HCT116 (cell line): ENCODE data around the gene SDK1. TPM values are rescaled to one million over a fixed set of nuclear protein-coding genes. Genes with fewer than 3 reads are reported as not detected.

Source experiments
- ATAC-seq: fragments of 200-7000 bp; cut with Tn5 transposase; 2 replicates; pipeline ENCODE4 v1.9.1; 2020; ENCODE audit warnings: mild to moderate bottlenecking, moderate library complexity
- BruUV-seq: library from RNA; stranded (reverse); fragments of 400-500 nt; replicated peaks from 2 replicates; lab custom pipeline; 2021; lab: Mats Ljungman, UMichigan
- CTCF ChIA-PET: fragments of 300-600 bp; sonication (Branson Sonifier 250); formaldehyde crosslinking; loops from one replicate; lab custom pipeline; 2021; ENCODE audit warnings: antibody characterized with exemption; lab: Charles Lee
- POLR2A ChIA-PET: fragments of 300-600, 350-600 bp; sonication (Branson Sonifier 250); formaldehyde crosslinking; loops from one replicate; lab custom pipeline; 2021; ENCODE audit warnings: antibody characterized with exemption; lab: Charles Lee
- RAD21 ChIA-PET, 2 experiments: fragments of 300-600 bp; sonication (Branson Sonifier 250); formaldehyde crosslinking; loops; one replicate each; lab custom pipeline; 2023; ENCODE audit warnings: low total read pairs in 2 of 2; ENCODE audit not compliant: uncharacterized antibody in 2 of 2, unreplicated experiment in 2 of 2, low non-redundant PET in 1 of 2; lab: Charles Lee
- DNase-seq: peaks from one replicate; pipeline ENCODE4 v3.0.0-alpha.2; 2010; ENCODE audit warnings: low read depth, low spot score
- H2AFZ ChIP-seq: fragments of 200-600 bp; shearing (Covaris generic), sonication (generic); 2 replicates; pipeline ENCODE4 v1.6.1; 2017; ENCODE audit warnings: low read depth, mixed run types, mixed read lengths, antibody characterized with exemption, low read length; ENCODE audit not compliant: poor library complexity, severe bottlenecking
- H3K27ac ChIP-seq: 2 replicates; pipeline ENCODE4 v1.5.1; 2012; ENCODE audit warnings: low read depth, low read length
- H3K27me3 ChIP-seq: fragments of 200-600 bp; sonication (generic); 2 replicates; pipeline ENCODE4 v1.6.1; 2016; ENCODE audit warnings: mixed run types, low read length, mixed read lengths; ENCODE audit not compliant: insufficient read depth
- H3K36me3 ChIP-seq, 2 experiments: fragments of 200-500 bp in 1 of 2; fragments of 200-600 bp in 1 of 2; sonication (Bioruptor generic) in 1 of 2; sonication (generic) in 1 of 2; 2 replicates each; pipeline versions ENCODE4 v1.5.1 to v1.6.1; 2014 to 2016; ENCODE audit warnings: low read length in 2 of 2, inconsistent platforms in 1 of 2, mixed read lengths in 1 of 2, mixed run types in 1 of 2; ENCODE audit not compliant: insufficient read depth in 2 of 2, control insufficient read depth in 1 of 2
- H3K4me1 ChIP-seq, 2 experiments: fragments of 200-600 bp in 1 of 2; sonication (generic) in 1 of 2; 2 replicates each; pipeline versions ENCODE4 v1.5.1 to v1.6.1; 2012 to 2017; ENCODE audit warnings: low read length in 2 of 2, inconsistent platforms in 1 of 2, mild to moderate bottlenecking in 1 of 2, mixed read lengths in 1 of 2, mixed run types in 1 of 2, moderate library complexity in 1 of 2; ENCODE audit not compliant: insufficient read depth in 2 of 2, control insufficient read depth in 1 of 2
- H3K4me2 ChIP-seq: fragments of 200-600 bp; sonication (generic); 2 replicates; pipeline ENCODE4 v1.6.1; 2017; ENCODE audit warnings: mixed run types, low read length, mixed read lengths
- H3K4me3 ChIP-seq, 2 experiments: fragments of 200-600 bp in 1 of 2; sonication (generic) in 1 of 2; replicated peaks in 1 of 2; 2 replicates each; pipeline ENCODE4 v1.5.1; 2011 to 2016; ENCODE audit warnings: low read length in 2 of 2, control low read depth in 1 of 2, low read depth in 1 of 2, mild to moderate bottlenecking in 1 of 2, mixed read lengths in 1 of 2, mixed run types in 1 of 2
- H3K79me2 ChIP-seq: fragments of 200-600 bp; sonication (generic); 2 replicates; pipeline ENCODE4 v1.6.1; 2017; ENCODE audit warnings: mild to moderate bottlenecking, mixed run types, low read length, moderate library complexity, mixed read lengths; ENCODE audit not compliant: insufficient read depth
- H3K9ac ChIP-seq: fragments of 200-600 bp; sonication (generic); 2 replicates; pipeline ENCODE4 v1.6.1; 2016; ENCODE audit warnings: low read length, mixed read lengths
- H3K9me2 ChIP-seq: fragments of 200-600 bp; sonication (generic), shearing (Covaris generic); 2 replicates; pipeline ENCODE4 v1.6.1; 2017; ENCODE audit warnings: mixed run types, mild to moderate bottlenecking, moderate library complexity; ENCODE audit not compliant: insufficient read depth
- H3K9me3 ChIP-seq, 2 experiments: fragments of 200-500 bp in 1 of 2; fragments of 200-600 bp in 1 of 2; sonication (Bioruptor generic) in 1 of 2; sonication (generic) in 1 of 2; 2 replicates each; pipeline ENCODE4 v1.6.1; 2014 to 2017; ENCODE audit warnings: low read length in 2 of 2, mixed read lengths in 2 of 2, inconsistent platforms in 1 of 2, low read depth in 1 of 2, mild to moderate bottlenecking in 1 of 2, mixed run types in 1 of 2, moderate library complexity in 1 of 2; ENCODE audit not compliant: control insufficient read depth in 1 of 2, insufficient read depth in 1 of 2
- H4K20me1 ChIP-seq: fragments of 200-600 bp; sonication (generic), shearing (Covaris generic); 2 replicates; pipeline ENCODE4 v1.6.1; 2017; ENCODE audit warnings: mixed run types, mild to moderate bottlenecking, moderate library complexity; ENCODE audit not compliant: insufficient read depth
- CEBPB ChIP-seq: IDR thresholded peaks from 2 replicates; pipeline ENCODE4 v1.6.1; 2012; ENCODE audit warnings: low read depth
- EGR1 ChIP-seq: IDR thresholded peaks from 2 replicates; pipeline ENCODE4 v1.6.1; 2012; ENCODE audit warnings: low read depth
- ELF1 ChIP-seq: IDR thresholded peaks from 2 replicates; pipeline ENCODE4 v1.6.1; 2012; ENCODE audit warnings: low read depth, borderline replicate concordance
- EZH2phosphoT487 ChIP-seq: fragments of 200-600 bp; IDR thresholded peaks from 2 replicates; pipeline ENCODE4 v1.6.1; 2018; ENCODE audit warnings: antibody characterized with exemption, borderline replicate concordance
- FOSL1 ChIP-seq: IDR thresholded peaks from 2 replicates; pipeline ENCODE4 v1.6.1; 2012; ENCODE audit warnings: low read depth
- JUND ChIP-seq: IDR thresholded peaks from 2 replicates; pipeline ENCODE4 v1.6.1; 2012
- POLR2AphosphoS5 ChIP-seq: IDR thresholded peaks from 2 replicates; pipeline ENCODE4 v1.6.1; 2011; ENCODE audit warnings: mild to moderate bottlenecking, low read depth, low read length, moderate library complexity
- SP1 ChIP-seq: IDR thresholded peaks from 2 replicates; pipeline ENCODE4 v1.6.1; 2012; ENCODE audit warnings: low read depth
- SRF ChIP-seq: IDR thresholded peaks from 2 replicates; pipeline ENCODE4 v1.6.1; 2012; ENCODE audit warnings: low read depth
- TCF7L2 ChIP-seq: IDR thresholded peaks from 2 replicates; pipeline ENCODE4 v1.7.0; 2011; ENCODE audit warnings: borderline replicate concordance, inconsistent platforms; ENCODE audit not compliant: insufficient read depth, insufficient read length; ENCODE audit errors: extremely low read depth
- YY1 ChIP-seq: IDR thresholded peaks from 2 replicates; pipeline ENCODE4 v1.6.1; 2011; ENCODE audit warnings: low read length, low read depth, moderate library complexity, mild to moderate bottlenecking; ENCODE audit not compliant: insufficient replicate concordance; ENCODE audit errors: extremely low read depth
- intact Hi-C: fragments of 100-400 bp; cut with micrococcal nuclease; formaldehyde crosslinking; loops from 2 replicates; pipeline ENCODE4 v1.10.0; 2022
- total RNA-seq: library from RNA; stranded (reverse); gene quantifications from one replicate; pipeline ENCODE4 v1.2.1, GENCODE V29; 2021; ENCODE audit not compliant: unreplicated experiment
- TF ChIP-seq, protein P1 (sequence below), 3 experiments: fragments of 200-600 bp in 1 of 3; sonication (generic) in 1 of 3; IDR thresholded peaks in 2 of 3; conservative IDR thresholded peaks in 1 of 3; 2 replicates each; pipeline ENCODE4 v1.5.1; 2012 to 2017; ENCODE audit warnings: low read depth in 2 of 3, low read length in 2 of 3, antibody characterized with exemption in 1 of 3, borderline replicate concordance in 1 of 3, control low read depth in 1 of 3, mild to moderate bottlenecking in 1 of 3, mixed read lengths in 1 of 3, mixed run types in 1 of 3, moderate library complexity in 1 of 3; ENCODE audit not compliant: insufficient read depth in 1 of 3
- TF ChIP-seq, protein P2 (sequence below): IDR thresholded peaks from 2 replicates; pipeline ENCODE4 v1.6.1; 2012
- TF ChIP-seq, protein P3 (sequence below): IDR thresholded peaks from 2 replicates; pipeline ENCODE4 v1.6.1; 2011; ENCODE audit warnings: mild to moderate bottlenecking, low read length, moderate library complexity; ENCODE audit not compliant: insufficient replicate concordance; ENCODE audit errors: extremely low read depth

Gene SDK1
- total RNA-seq, 1 experiment from 2014 or later = 0.05 TPM

DNA sequence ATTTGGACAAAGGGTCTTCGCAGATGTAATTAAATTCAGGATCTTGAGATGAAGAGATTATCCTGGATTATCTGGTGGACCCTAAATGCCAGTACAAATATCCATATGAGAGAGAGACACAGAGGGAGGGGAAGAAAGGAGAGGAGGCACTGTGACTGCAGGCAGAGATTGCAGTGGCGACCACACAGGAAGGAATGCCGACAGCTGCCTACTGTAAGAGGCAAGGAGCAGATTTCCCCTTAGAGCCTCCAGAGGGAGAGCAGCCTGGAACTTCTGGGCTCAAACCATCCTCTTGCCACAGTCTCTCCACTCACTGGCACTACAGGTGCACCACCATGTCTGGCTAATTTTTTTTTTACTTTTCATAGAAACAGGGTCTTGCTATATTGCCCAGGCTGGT is 152.3 kb downstream of the SDK1 start (continued):
- TF ChIP-seq, protein P1, sequence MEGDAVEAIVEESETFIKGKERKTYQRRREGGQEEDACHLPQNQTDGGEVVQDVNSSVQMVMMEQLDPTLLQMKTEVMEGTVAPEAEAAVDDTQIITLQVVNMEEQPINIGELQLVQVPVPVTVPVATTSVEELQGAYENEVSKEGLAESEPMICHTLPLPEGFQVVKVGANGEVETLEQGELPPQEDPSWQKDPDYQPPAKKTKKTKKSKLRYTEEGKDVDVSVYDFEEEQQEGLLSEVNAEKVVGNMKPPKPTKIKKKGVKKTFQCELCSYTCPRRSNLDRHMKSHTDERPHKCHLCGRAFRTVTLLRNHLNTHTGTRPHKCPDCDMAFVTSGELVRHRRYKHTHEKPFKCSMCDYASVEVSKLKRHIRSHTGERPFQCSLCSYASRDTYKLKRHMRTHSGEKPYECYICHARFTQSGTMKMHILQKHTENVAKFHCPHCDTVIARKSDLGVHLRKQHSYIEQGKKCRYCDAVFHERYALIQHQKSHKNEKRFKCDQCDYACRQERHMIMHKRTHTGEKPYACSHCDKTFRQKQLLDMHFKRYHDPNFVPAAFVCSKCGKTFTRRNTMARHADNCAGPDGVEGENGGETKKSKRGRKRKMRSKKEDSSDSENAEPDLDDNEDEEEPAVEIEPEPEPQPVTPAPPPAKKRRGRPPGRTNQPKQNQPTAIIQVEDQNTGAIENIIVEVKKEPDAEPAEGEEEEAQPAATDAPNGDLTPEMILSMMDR (IDR thresholded peaks at IDR 0.05 in 2 of 3, conservative IDR thresholded peaks at IDR 0.05 in 1 of 3; ENCODE audit: borderline replicate concordance in 1 of 3, insufficient read depth in 1 of 3, low read depth in 2 of 3, low read length in 2 of 3) = no peak
- TF ChIP-seq JUND = no peak
- TF ChIP-seq FOSL1 = no peak
- no peak for TF ChIP-seq YY1
- TF ChIP-seq EGR1 = no peak

DNA sequence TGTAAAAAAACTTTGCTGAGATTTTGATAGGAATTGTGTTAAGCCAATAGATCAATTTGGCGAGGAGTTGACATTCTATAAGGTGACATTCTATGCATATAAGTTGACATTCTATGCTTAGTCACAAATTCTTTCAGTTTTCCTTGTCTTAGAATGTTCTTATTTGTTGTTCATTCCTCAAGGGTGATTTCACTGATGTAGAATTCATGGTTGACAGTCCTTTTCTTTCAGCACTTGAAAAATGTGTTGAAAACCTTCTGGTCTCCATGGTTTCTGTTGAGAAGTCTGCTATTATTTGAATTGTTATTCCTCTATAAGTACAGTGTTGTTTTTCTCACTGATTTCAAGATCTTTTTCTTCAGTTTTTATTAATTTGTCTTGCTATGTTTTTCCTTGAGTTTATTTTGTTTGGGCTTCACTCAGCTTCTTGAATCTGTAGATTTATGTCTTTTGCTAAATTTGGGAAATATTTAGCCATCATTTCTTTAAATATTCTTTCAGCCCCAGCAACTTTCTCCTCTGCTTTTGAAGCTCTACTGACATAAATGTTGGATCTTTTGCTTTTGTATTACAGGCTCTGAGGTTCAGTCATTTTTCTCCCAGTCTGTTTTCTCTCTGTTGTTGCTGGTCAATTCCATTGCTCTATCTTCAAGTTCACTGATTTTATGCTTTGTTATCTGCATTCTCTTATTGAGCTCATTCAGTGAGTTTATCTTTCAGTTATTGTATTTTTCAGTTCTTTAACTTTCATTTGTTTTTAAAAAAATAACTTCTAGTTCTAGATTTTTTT is 154.9 kb downstream of the SDK1 start:
- no peak for ATAC-seq
- ChIA-PET CTCF (no interaction called here), POLR2A (no interaction called here), RAD21 (no interaction called here)
- H2AFZ ChIP-seq = no peak overlapping the region
- no peak for DNase-seq
- H3K9ac ChIP-seq = no peak overlapping the region
- H3K4me1 ChIP-seq = no peaks in the 10 kb centered on the region
- H3K4me2 ChIP-seq = no peak overlapping the region
- no peaks in the 10 kb centered on the region for H3K9me3 ChIP-seq
- H3K27me3 ChIP-seq = peaks cover 31% of the 10 kb centered on the region; the same call in 1 of the 2 replicates
- no peak overlapping the region for H3K27ac ChIP-seq
- no TSS peak for BruUV-seq
- intact Hi-C loops = no loop called here
- TF ChIP-seq POLR2AphosphoS5 (no peak), FOSL1 (no peak), ELF1 (no peak), CEBPB (no peak), SRF (no peak), TCF7L2 (no peak), EGR1 (no peak), JUND (no peak), SP1 (no peak), EZH2phosphoT487 (no peak)
- TF ChIP-seq, protein P1 (IDR thresholded peaks at IDR 0.05 in 2 of 3, conservative IDR thresholded peaks at IDR 0.05 in 1 of 3; ENCODE audit: borderline replicate concordance in 1 of 3, insufficient read depth in 1 of 3, low read depth in 2 of 3, low read length in 2 of 3) = no peak
- TF ChIP-seq, protein P2, sequence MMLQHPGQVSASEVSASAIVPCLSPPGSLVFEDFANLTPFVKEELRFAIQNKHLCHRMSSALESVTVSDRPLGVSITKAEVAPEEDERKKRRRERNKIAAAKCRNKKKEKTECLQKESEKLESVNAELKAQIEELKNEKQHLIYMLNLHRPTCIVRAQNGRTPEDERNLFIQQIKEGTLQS = no peak
- TF ChIP-seq, protein P3, sequence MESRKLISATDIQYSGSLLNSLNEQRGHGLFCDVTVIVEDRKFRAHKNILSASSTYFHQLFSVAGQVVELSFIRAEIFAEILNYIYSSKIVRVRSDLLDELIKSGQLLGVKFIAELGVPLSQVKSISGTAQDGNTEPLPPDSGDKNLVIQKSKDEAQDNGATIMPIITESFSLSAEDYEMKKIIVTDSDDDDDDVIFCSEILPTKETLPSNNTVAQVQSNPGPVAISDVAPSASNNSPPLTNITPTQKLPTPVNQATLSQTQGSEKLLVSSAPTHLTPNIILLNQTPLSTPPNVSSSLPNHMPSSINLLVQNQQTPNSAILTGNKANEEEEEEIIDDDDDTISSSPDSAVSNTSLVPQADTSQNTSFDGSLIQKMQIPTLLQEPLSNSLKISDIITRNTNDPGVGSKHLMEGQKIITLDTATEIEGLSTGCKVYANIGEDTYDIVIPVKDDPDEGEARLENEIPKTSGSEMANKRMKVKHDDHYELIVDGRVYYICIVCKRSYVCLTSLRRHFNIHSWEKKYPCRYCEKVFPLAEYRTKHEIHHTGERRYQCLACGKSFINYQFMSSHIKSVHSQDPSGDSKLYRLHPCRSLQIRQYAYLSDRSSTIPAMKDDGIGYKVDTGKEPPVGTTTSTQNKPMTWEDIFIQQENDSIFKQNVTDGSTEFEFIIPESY = no peak
- TF ChIP-seq, all 23 proteins: peak for 0
- H3K9me2 ChIP-seq = no peaks in the 10 kb centered on the region
- H4K20me1 ChIP-seq = no peaks in the 10 kb centered on the region
- no peak overlapping the region for H3K4me3 ChIP-seq
- no peaks in the 10 kb centered on the region for H3K79me2 ChIP-seq
- no peaks in the 10 kb centered on the region for H3K36me3 ChIP-seq
